B cell (primary cell): Measurements from ENCODE around the gene UBR2. TPM values are rescaled to one million over a fixed set of nuclear protein-coding genes. Genes with fewer than 3 reads are reported as not detected.

Source experiments
- ATAC-seq: fragments of 200-7000 bp; cut with Tn5 transposase; one replicate; pipeline ENCODE4 v1.10.0; 2021; ENCODE audit warnings: low read depth, mild to moderate bottlenecking, moderate number of reproducible peaks, moderate library complexity
- CTCF ChIA-PET: fragments of 350-600 bp; sonication (Branson Sonifier 250); formaldehyde crosslinking; loops from one replicate; lab custom pipeline; 2021; ENCODE audit warnings: antibody characterized with exemption, inconsistent platforms; lab: Charles Lee
- POLR2A ChIA-PET: fragments of 350-600 bp; sonication (Branson Sonifier 250); formaldehyde crosslinking; loops from one replicate; lab custom pipeline; 2021; ENCODE audit warnings: antibody characterized with exemption; lab: Charles Lee
- DNase-seq: peaks from one replicate; pipeline ENCODE4 v3.0.0; 2013
- H2AFZ ChIP-seq: 2 replicates; pipeline ENCODE4 v1.6.1; 2012; ENCODE audit warnings: mild to moderate bottlenecking, low read depth, low read length; ENCODE audit not compliant: insufficient read depth, poor library complexity, severe bottlenecking
- H3K27ac ChIP-seq, 2 donors: 1 replicate in 1 of 2; 2 replicates in 1 of 2; pipeline ENCODE4 v1.5.1; 2012 to 2013; ENCODE audit warnings: low read length in 2 of 2, mild to moderate bottlenecking in 2 of 2, moderate library complexity in 1 of 2
- H3K27me3 ChIP-seq, 4 experiments: fragments of 200-600 bp in 1 of 4; sonication (generic) in 1 of 4; replicated peaks in 1 of 4; 1 replicate in 2 of 4; 2 replicates in 2 of 4; pipeline versions ENCODE4 v1.6.1 to v1.7.0; 2013 to 2016; ENCODE audit warnings: low read length in 3 of 4, mild to moderate bottlenecking in 2 of 4, mixed read lengths in 1 of 4, moderate library complexity in 1 of 4; ENCODE audit not compliant: insufficient read depth in 4 of 4, control insufficient read depth in 3 of 4; ENCODE audit errors: control extremely low read depth in 1 of 4
- H3K36me3 ChIP-seq, 2 experiments: replicated peaks in 1 of 2; 1 replicate in 1 of 2; 2 replicates in 1 of 2; pipeline versions ENCODE4 v1.6.1 to v1.7.1; 2013; ENCODE audit warnings: low read length in 1 of 2; ENCODE audit not compliant: insufficient read depth in 2 of 2, control insufficient read depth in 1 of 2; ENCODE audit errors: control extremely low read depth in 1 of 2, extremely low read depth in 1 of 2
- H3K4me1 ChIP-seq, 2 donors: fragments of 200-600 bp in 1 of 2; sonication (generic) in 1 of 2; 1 replicate in 1 of 2; 2 replicates in 1 of 2; pipeline versions ENCODE4 v1.5.1 to v1.6.1; 2013 to 2017; ENCODE audit warnings: low read length in 2 of 2; ENCODE audit not compliant: control insufficient read depth in 2 of 2, insufficient read depth in 2 of 2
- H3K4me2 ChIP-seq: replicated peaks from 2 replicates; pipeline ENCODE3; 2012; ENCODE audit warnings: mild to moderate bottlenecking, low read depth, low read length; ENCODE audit not compliant: poor library complexity, severe bottlenecking
- H3K4me3 ChIP-seq, 5 experiments: fragments of 200-600 bp in 1 of 5; sonication (generic) in 1 of 5; 1 replicate in 3 of 5; 2 replicates in 2 of 5; pipeline versions ENCODE4 v1.5.1 to v1.7.0; 2011 to 2016; ENCODE audit warnings: low read length in 4 of 5, mild to moderate bottlenecking in 4 of 5, low read depth in 2 of 5, control low read depth in 1 of 5, moderate library complexity in 1 of 5; ENCODE audit not compliant: insufficient read depth in 1 of 5; ENCODE audit errors: control extremely low read depth in 1 of 5, extremely low read depth in 1 of 5
- H3K79me2 ChIP-seq: fragments of 200-600 bp; sonication (generic); one replicate; pipeline ENCODE4 v1.6.0; 2016; ENCODE audit warnings: low read length; ENCODE audit not compliant: control insufficient read depth, insufficient read depth
- H3K9ac ChIP-seq: fragments of 200-600 bp; sonication (generic); 2 replicates; pipeline ENCODE4 v1.6.1; 2017; ENCODE audit warnings: mild to moderate bottlenecking, low read length, moderate library complexity
- H3K9me3 ChIP-seq, 3 donors: one replicate each; pipeline versions ENCODE4 v1.6.1 to v1.7.1; 2013; ENCODE audit warnings: low read length in 2 of 3; ENCODE audit not compliant: control insufficient read depth in 2 of 3, insufficient read depth in 1 of 3; ENCODE audit errors: control extremely low read depth in 1 of 3
- H4K20me1 ChIP-seq: 2 replicates; pipeline ENCODE4 v1.6.0; 2012; ENCODE audit warnings: mild to moderate bottlenecking, low read length; ENCODE audit not compliant: insufficient read depth, control insufficient read depth, poor library complexity, severe bottlenecking
- H3K27ac Mint-ChIP-seq: one replicate; pipeline ENCODE4 v1.8.0; 2021; ENCODE audit warnings: mixed read lengths
- H3K27me3 Mint-ChIP-seq: one replicate; pipeline ENCODE4 v1.8.0; 2021; ENCODE audit warnings: mixed read lengths
- H3K4me1 Mint-ChIP-seq: one replicate; pipeline ENCODE4 v1.8.0; 2021; ENCODE audit warnings: mixed read lengths
- H3K4me3 Mint-ChIP-seq: one replicate; pipeline ENCODE4 v1.8.0; 2021; ENCODE audit warnings: mixed read lengths
- H3K9me3 Mint-ChIP-seq: one replicate; pipeline ENCODE4 v1.8.0; 2022; ENCODE audit warnings: mixed read lengths; ENCODE audit not compliant: insufficient read depth
- CTCF ChIP-seq: fragments of 200-600 bp; IDR thresholded peaks from one replicate; pipeline ENCODE4 v1.8.0; 2022; ENCODE audit warnings: antibody characterized with exemption, mild to moderate bottlenecking
- EZH2 ChIP-seq: IDR thresholded peaks from 2 replicates; pipeline ENCODE4 v1.6.1; 2012; ENCODE audit warnings: borderline replicate concordance, low read depth, mild to moderate bottlenecking, moderate library complexity, low read length; ENCODE audit not compliant: insufficient read depth, poor library complexity, severe bottlenecking
- WGBS: methylation state at CpG from one replicate; pipeline ENCODE4 v1.1.5; 2013; ENCODE audit warnings: missing lambda C conversion rate; ENCODE audit not compliant: insufficient coverage; 5-methylcytosine and 5-hydroxymethylcytosine counted together
- intact Hi-C: fragments of 100-400 bp; cut with micrococcal nuclease; formaldehyde crosslinking; loops from one replicate; pipeline ENCODE4 v1.10.0; 2022
- polyA plus RNA-seq: library from polyadenylated mRNA; depleted of rRNA; stranded (reverse); fragments of >200 nt; gene quantifications from 2 replicates; pipeline ENCODE4 v1.2.3, GENCODE V29; 2012
- total RNA-seq, 2 donors: library from RNA; stranded (reverse); fragments of 120-200 nt in 1 of 2; gene quantifications; 1 replicate in 1 of 2; 2 replicates in 1 of 2; pipeline versions ENCODE4 v1.2.3 to v1.2.4, GENCODE V29; 2013 to 2022

UBR2 gene
- total and polyA plus RNA-seq, 2 donors (not counting 1 experiment from before 2014, with no cell fraction given), result 9.7 to 56.2 TPM

GRCh38 chr6:42707595-42707994 lies 143.8 kb downstream of the UBR2 start:
- no peak for ATAC-seq
- no peaks in the 10 kb centered on the region for H3K4me1 Mint-ChIP-seq
- POLR2A ChIA-PET, result no interaction called here
- peaks cover 3% of the 10 kb centered on the region for H3K9me3 Mint-ChIP-seq
- no peaks in the 10 kb centered on the region for H3K4me1 ChIP-seq
- intact Hi-C loops, result no loop called here
- no peak overlapping the region for H3K4me3 Mint-ChIP-seq
- no peak overlapping the region for H3K4me3 ChIP-seq
- H3K27ac ChIP-seq, result no peak overlapping the region
- H3K9me3 ChIP-seq, result peaks cover 0 to 9% (median 8%) of the 10 kb centered on the region in 3 donors
- H3K27me3 ChIP-seq, result peaks cover 0 to 3% (median 1%) of the 10 kb centered on the region in 4 experiments
- H4K20me1 ChIP-seq, result no peaks in the 10 kb centered on the region
- no peak for DNase-seq
- CTCF ChIA-PET, result interaction anchor here (0.9 kb wide), 1 partner anchor 18 kb away, joined by 3 read pairs; no protein-coding TSS in a partner anchor
- WGBS, result 92% methylated on average over 6 of the region's 7 CpGs
- no peak for TF ChIP-seq CTCF
- TF ChIP-seq EZH2, result no peak
- H2AFZ ChIP-seq, result no peak overlapping the region
- no peak overlapping the region for H3K4me2 ChIP-seq
- no peaks in the 10 kb centered on the region for H3K79me2 ChIP-seq
- no peak overlapping the region for H3K27ac Mint-ChIP-seq
- H3K36me3 ChIP-seq, result no peaks in the 10 kb centered on the region
- no peak overlapping the region for H3K9ac ChIP-seq
- peaks cover 11% of the 10 kb centered on the region for H3K27me3 Mint-ChIP-seq

- peaks cover 0 to 9% (median 8%) of the 10 kb centered on the region in 3 donors for H3K9me3 ChIP-seq
- H4K20me1 ChIP-seq, result no peaks in the 10 kb centered on the region
- Mint-ChIP-seq H3K9me3 (peaks cover 3% of the 10 kb centered on the region), H3K27me3 (peaks cover 11% of the 10 kb centered on the region), H3K4me1 (no peaks in the 10 kb centered on the region), H3K4me3 (no peak overlapping the region), H3K27ac (no peak overlapping the region)
- H3K4me3 ChIP-seq, result no peak overlapping the region
- intact Hi-C loops, result no loop called here
- ChIA-PET POLR2A (no interaction called here), CTCF (interaction anchor here (0.9 kb wide), 1 partner anchor 18 kb away, joined by 3 read pairs; no protein-coding TSS in a partner anchor)
- H2AFZ ChIP-seq, result no peak overlapping the region
- WGBS, result 95% methylated on average over 11 of the region's 11 CpGs
- ATAC-seq (no peak), DNase-seq (no peak)
- H3K4me1 ChIP-seq, result no peaks in the 10 kb centered on the region
- no peak overlapping the region for H3K27ac ChIP-seq
- TF ChIP-seq CTCF (no peak), EZH2 (no peak)
- H3K4me2 ChIP-seq, result no peak overlapping the region
- H3K36me3 ChIP-seq, result no peaks in the 10 kb centered on the region
- peaks cover 0 to 3% (median 1%) of the 10 kb centered on the region in 4 experiments for H3K27me3 ChIP-seq
- no peaks in the 10 kb centered on the region for H3K79me2 ChIP-seq
- no peak overlapping the region for H3K9ac ChIP-seq
Observed at GRCh38 chr6:42708096-42708495, 144.3 kb downstream of the UBR2 start.
